OCI-LY1 (cell line): Measurements from ENCODE around the gene RCAN2.

Source experiments
- H2AFZ ChIP-seq: fragments of 200-600 bp; sonication (generic), shearing (Covaris generic); 2 replicates; pipeline ENCODE4 v1.6.0; 2014; ENCODE audit warnings: antibody characterized with exemption, mild to moderate bottlenecking, low read length
- H3F3A ChIP-seq: fragments of 200-600 bp; sonication (generic), shearing (Covaris generic); 2 replicates; pipeline ENCODE4 v1.6.0; 2014; ENCODE audit warnings: mild to moderate bottlenecking, antibody characterized with exemption, low read length, moderate library complexity; ENCODE audit not compliant: insufficient read depth
- H3K27ac ChIP-seq: fragments of 200-600 bp; sonication (generic); 2 replicates; pipeline ENCODE4 v1.5.1; 2014; ENCODE audit warnings: low read length, mixed run types, mild to moderate bottlenecking, low read depth; ENCODE audit not compliant: poor library complexity, severe bottlenecking
- H3K27me3 ChIP-seq: fragments of 200-600 bp; sonication (generic); 2 replicates; pipeline ENCODE4 v1.6.0; 2014; ENCODE audit warnings: antibody characterized with exemption, mild to moderate bottlenecking, low read length, moderate library complexity; ENCODE audit not compliant: insufficient read depth
- H3K36me3 ChIP-seq: fragments of 200-600 bp; sonication (generic); 2 replicates; pipeline ENCODE4 v1.6.1; 2014; ENCODE audit warnings: mild to moderate bottlenecking, antibody characterized with exemption, low read length, moderate library complexity, mixed read lengths; ENCODE audit not compliant: insufficient read depth
- H3K4me1 ChIP-seq: fragments of 200-600 bp; sonication (generic); 2 replicates; pipeline ENCODE4 v1.5.1; 2014; ENCODE audit warnings: mild to moderate bottlenecking, low read length, moderate library complexity; ENCODE audit not compliant: insufficient read depth, severe bottlenecking
- H3K4me2 ChIP-seq: fragments of 200-600 bp; sonication (generic), shearing (Covaris generic); 2 replicates; pipeline ENCODE4 v1.6.1; 2014; ENCODE audit warnings: low read length
- H3K4me3 ChIP-seq: fragments of 200-600 bp; sonication (generic); 2 replicates; pipeline ENCODE4 v1.5.1; 2014; ENCODE audit warnings: low read length, low read depth, mild to moderate bottlenecking, mixed read lengths; ENCODE audit not compliant: poor library complexity, severe bottlenecking
- H3K79me2 ChIP-seq: fragments of 200-600 bp; shearing (Covaris generic); 2 replicates; pipeline ENCODE4 v1.6.1; 2016; ENCODE audit warnings: mixed run types, low read length, mixed read lengths; ENCODE audit not compliant: insufficient read depth
- H3K9ac ChIP-seq: fragments of 200-600 bp; sonication (generic), shearing (Covaris generic); 2 replicates; pipeline ENCODE4 v1.6.1; 2014; ENCODE audit warnings: mild to moderate bottlenecking, low read length, mixed read lengths
- H3K9me2 ChIP-seq: fragments of 200-600 bp; sonication (generic), shearing (Covaris generic); 2 replicates; pipeline ENCODE4 v1.6.1; 2014; ENCODE audit warnings: low read depth, mild to moderate bottlenecking, low read length, mixed read lengths
- H3K9me3 ChIP-seq: fragments of 200-600 bp; shearing (Covaris generic); 2 replicates; pipeline ENCODE4 v1.6.1; 2014; ENCODE audit warnings: low read length, mixed read lengths
- H4K20me1 ChIP-seq: fragments of 200-600 bp; sonication (generic), shearing (Covaris generic); 2 replicates; pipeline ENCODE4 v1.6.0; 2016; ENCODE audit warnings: mild to moderate bottlenecking, low read length; ENCODE audit not compliant: insufficient read depth
- CTCF ChIP-seq: fragments of 200-600 bp; sonication (generic), shearing (Covaris generic); IDR thresholded peaks from 2 replicates; pipeline ENCODE4 v1.5.1; 2017; ENCODE audit warnings: mild to moderate bottlenecking, antibody characterized with exemption, low read length, moderate library complexity, mixed read lengths
- EZH2 ChIP-seq: fragments of 200-600 bp; sonication (generic), shearing (Covaris generic); IDR thresholded peaks from 2 replicates; pipeline ENCODE4 v1.8.0; 2017; ENCODE audit warnings: borderline replicate concordance, mixed run types, mild to moderate bottlenecking, antibody characterized with exemption, low read length, moderate library complexity, mixed read lengths

Gene RCAN2

GRCh38 chr6:46240866-46241565 lies 250.2 kb downstream of the RCAN2 start:
- no peak overlapping the region for H3K4me3 ChIP-seq
- H3K9me2 ChIP-seq = no peaks in the 10 kb centered on the region
- no peaks in the 10 kb centered on the region for H4K20me1 ChIP-seq
- H3K79me2 ChIP-seq = no peaks in the 10 kb centered on the region
- H3K9ac ChIP-seq = no peak overlapping the region
- H3F3A ChIP-seq = no peaks in the 10 kb centered on the region
- H2AFZ ChIP-seq = no peak overlapping the region
- no peaks in the 10 kb centered on the region for H3K27me3 ChIP-seq
- H3K9me3 ChIP-seq = no peaks in the 10 kb centered on the region
- H3K36me3 ChIP-seq = no peaks in the 10 kb centered on the region
- H3K27ac ChIP-seq = no peak overlapping the region
- TF ChIP-seq CTCF = no peak
- TF ChIP-seq EZH2 = no peak
- no peak overlapping the region for H3K4me2 ChIP-seq
- H3K4me1 ChIP-seq = no peaks in the 10 kb centered on the region

- no peaks in the 10 kb centered on the region for H3K36me3 ChIP-seq
- H3K9me3 ChIP-seq = no peaks in the 10 kb centered on the region
- no peak overlapping the region for H3K9ac ChIP-seq
- no peak for TF ChIP-seq CTCF
- TF ChIP-seq EZH2 = no peak
- H3K4me1 ChIP-seq = no peaks in the 10 kb centered on the region
- H3K79me2 ChIP-seq = no peaks in the 10 kb centered on the region
- no peaks in the 10 kb centered on the region for H3K27me3 ChIP-seq
- no peak overlapping the region for H3K4me2 ChIP-seq
- no peak overlapping the region for H2AFZ ChIP-seq
- no peak overlapping the region for H3K4me3 ChIP-seq
- no peaks in the 10 kb centered on the region for H3F3A ChIP-seq
- no peaks in the 10 kb centered on the region for H4K20me1 ChIP-seq
- H3K9me2 ChIP-seq = no peaks in the 10 kb centered on the region
- no peak overlapping the region for H3K27ac ChIP-seq
These were observed 254.5 kb downstream of the RCAN2 start for GRCh38 chr6:46236752-46237151.

GRCh38 chr6:46235242-46235641 lies 256.0 kb downstream of the RCAN2 start:
- Histone ChIP-seq H3K9me2 (no peaks in the 10 kb centered on the region), H3K36me3 (no peaks in the 10 kb centered on the region), H3F3A (no peaks in the 10 kb centered on the region), H3K9me3 (no peaks in the 10 kb centered on the region), H3K9ac (no peak overlapping the region), H3K27ac (no peak overlapping the region), H3K4me2 (no peak overlapping the region), H4K20me1 (no peaks in the 10 kb centered on the region), H3K27me3 (no peaks in the 10 kb centered on the region; the same call in 1 of the 2 replicates), H3K4me3 (no peak overlapping the region), H3K4me1 (no peaks in the 10 kb centered on the region), H3K79me2 (no peaks in the 10 kb centered on the region), H2AFZ (no peak overlapping the region)
- no peak for TF ChIP-seq EZH2
- TF ChIP-seq CTCF = no peak
